Mesendoderm (in vitro differentiated cells): ENCODE results near the gene DOK6.
A peak's percentile ranks its signal among the peaks of the same experiment; 100 is the strongest.

Experiments used
- DNase-seq: peaks from one replicate; pipeline ENCODE4 v3.0.0; 2013
- H2AK5ac ChIP-seq: 2 replicates; pipeline ENCODE4 v1.6.1; 2013; ENCODE audit warnings: low read length, inconsistent platforms
- H2BK120ac ChIP-seq: 2 replicates; pipeline ENCODE4 v1.6.1; 2013; ENCODE audit warnings: low read depth, mild to moderate bottlenecking, low read length, moderate library complexity, mixed read lengths
- H2BK15ac ChIP-seq: replicated peaks from 2 replicates; pipeline ENCODE4 v1.6.1; 2013; ENCODE audit warnings: low read depth, mild to moderate bottlenecking, moderate library complexity
- H2BK5ac ChIP-seq: 2 replicates; pipeline ENCODE4 v1.6.1; 2013; ENCODE audit warnings: low read length, inconsistent platforms
- H3K18ac ChIP-seq: 2 replicates; pipeline ENCODE4 v1.6.1; 2013; ENCODE audit warnings: mild to moderate bottlenecking, low read length, mixed read lengths
- H3K23ac ChIP-seq: one replicate; pipeline ENCODE4 v1.6.1; 2013; ENCODE audit warnings: low read length
- H3K27ac ChIP-seq: 2 replicates; pipeline ENCODE4 v1.5.1; 2013; ENCODE audit warnings: low read depth, mild to moderate bottlenecking, inconsistent platforms, low read length, moderate library complexity
- H3K27me3 ChIP-seq: 2 replicates; pipeline ENCODE4 v1.6.1; 2013; ENCODE audit warnings: low read length, control low read depth, mild to moderate bottlenecking, inconsistent platforms; ENCODE audit not compliant: insufficient read depth, poor library complexity
- H3K36me3 ChIP-seq: 2 replicates; pipeline ENCODE4 v1.6.1; 2013; ENCODE audit warnings: low read length, inconsistent platforms; ENCODE audit not compliant: control insufficient read depth, insufficient read depth
- H3K4ac ChIP-seq: one replicate; pipeline ENCODE4 v1.6.1; 2013; ENCODE audit warnings: low read depth, mild to moderate bottlenecking, low read length, moderate library complexity
- H3K4me1 ChIP-seq: 2 replicates; pipeline ENCODE4 v1.6.1; 2013; ENCODE audit warnings: low read depth, low read length, inconsistent platforms; ENCODE audit not compliant: control insufficient read depth
- H3K4me2 ChIP-seq: 2 replicates; pipeline ENCODE4 v1.6.1; 2013; ENCODE audit warnings: low read length
- H3K4me3 ChIP-seq: 2 replicates; pipeline ENCODE4 v1.5.1; 2013; ENCODE audit warnings: mild to moderate bottlenecking, low read length
- H3K56ac ChIP-seq: one replicate; pipeline ENCODE4 v1.6.1; 2013; ENCODE audit warnings: low read length
- H3K79me1 ChIP-seq: 2 replicates; pipeline ENCODE4 v1.6.1; 2013; ENCODE audit warnings: low read length, inconsistent platforms
- H3K79me2 ChIP-seq: 2 replicates; pipeline ENCODE4 v1.6.1; 2013; ENCODE audit warnings: mild to moderate bottlenecking, low read length; ENCODE audit not compliant: control insufficient read depth, insufficient read depth
- H3K9ac ChIP-seq: 2 replicates; pipeline ENCODE4 v1.6.1; 2013; ENCODE audit warnings: low read length, inconsistent platforms
- H4K5ac ChIP-seq: one replicate; pipeline ENCODE4 v1.6.1; 2013; ENCODE audit warnings: low read length
- H4K8ac ChIP-seq: one replicate; pipeline ENCODE4 v1.6.1; 2013; ENCODE audit warnings: low read depth, mild to moderate bottlenecking, control low read depth, low read length, moderate library complexity
- WGBS: extraction: QIAGEN DNeasy Blood & Tissue Kit; methylation state at CpG from one replicate; pipeline ENCODE4 v1.1.7; 2013; ENCODE audit warnings: low lambda C conversion rate, missing lambda C conversion rate; ENCODE audit not compliant: insufficient coverage; ENCODE audit errors: extremely low coverage; 5-methylcytosine and 5-hydroxymethylcytosine counted together

DOK6 gene

DNA sequence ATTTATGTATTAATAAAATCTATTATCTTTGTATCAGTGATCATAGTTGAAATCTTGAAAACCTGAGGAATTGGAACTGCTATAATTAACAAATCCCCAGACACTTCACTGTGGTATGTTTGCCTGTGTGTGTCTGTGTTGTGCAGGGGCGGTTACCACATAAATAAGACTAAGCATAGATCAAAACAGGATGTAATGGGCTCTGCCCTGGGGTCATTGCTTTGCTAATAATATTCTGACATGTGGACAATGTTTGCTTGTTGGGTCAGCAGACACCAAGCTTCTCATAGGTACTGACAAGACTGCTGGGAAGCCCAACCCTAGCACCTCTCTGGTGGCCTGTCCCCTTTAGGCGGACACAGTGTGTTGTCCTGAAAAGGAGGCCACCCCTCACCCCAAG is 35.8 kb upstream of the DOK6 start:
- Histone ChIP-seq H3K56ac (no peak overlapping the region), H4K5ac (no peak overlapping the region), H3K27me3 (no peaks in the 10 kb centered on the region), H3K4ac (no peak overlapping the region), H3K4me1 (no peaks in the 10 kb centered on the region), H2BK120ac (no peak overlapping the region), H3K36me3 (no peaks in the 10 kb centered on the region), H3K27ac (no peak overlapping the region), H4K8ac (no peak overlapping the region), H3K23ac (no peak overlapping the region), H3K4me2 (no peak overlapping the region), H3K79me1 (no peaks in the 10 kb centered on the region), H2BK5ac (no peak overlapping the region), H3K9ac (no peak overlapping the region), H3K79me2 (no peaks in the 10 kb centered on the region), H2AK5ac (no peak overlapping the region), H3K18ac (no peak overlapping the region), H2BK15ac (no peak overlapping the region), H3K4me3 (no peak overlapping the region)
- WGBS: no CpG with 5 or more reads among the region's 2 CpGs
- no peak for DNase-seq

DNA sequence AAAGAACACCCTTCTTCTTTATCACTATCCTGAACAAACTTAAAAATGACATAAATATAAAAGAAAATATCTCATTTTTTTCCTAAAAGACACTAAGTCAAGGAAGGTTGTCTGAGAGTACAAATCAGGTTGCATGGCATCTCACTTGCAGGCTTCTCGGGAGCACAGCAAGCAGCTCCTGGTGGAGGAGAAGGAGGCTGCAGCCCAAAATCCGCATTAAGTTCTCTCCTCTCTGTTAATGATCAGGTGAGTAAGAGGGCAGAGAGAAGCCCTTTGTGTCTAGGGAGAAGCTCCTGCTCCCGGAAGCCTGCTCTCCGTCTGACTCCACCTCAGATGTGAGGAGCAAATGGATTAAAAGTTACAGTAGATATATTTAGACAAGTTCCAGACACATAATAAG is 35.0 kb upstream of the DOK6 start:
- no peak overlapping the region for H2BK15ac ChIP-seq
- no peak overlapping the region for H2AK5ac ChIP-seq
- no peak overlapping the region for H3K23ac ChIP-seq
- H3K56ac ChIP-seq: no peak overlapping the region
- no peak overlapping the region for H4K8ac ChIP-seq
- H3K79me1 ChIP-seq: no peaks in the 10 kb centered on the region
- H2BK120ac ChIP-seq: no peak overlapping the region
- H3K27ac ChIP-seq: no peak overlapping the region
- H3K18ac ChIP-seq: no peak overlapping the region
- H3K79me2 ChIP-seq: no peaks in the 10 kb centered on the region
- H3K36me3 ChIP-seq: no peaks in the 10 kb centered on the region
- H3K4me2 ChIP-seq: no peak overlapping the region
- H4K5ac ChIP-seq: no peak overlapping the region
- no peaks in the 10 kb centered on the region for H3K4me1 ChIP-seq
- H3K27me3 ChIP-seq: no peaks in the 10 kb centered on the region
- peak; percentile 66 for DNase-seq
- no peak overlapping the region for H3K9ac ChIP-seq
- no peak overlapping the region for H2BK5ac ChIP-seq
- no CpG with 5 or more reads among the region's 4 CpGs for WGBS
- no peak overlapping the region for H3K4me3 ChIP-seq
- no peak overlapping the region for H3K4ac ChIP-seq

DNA sequence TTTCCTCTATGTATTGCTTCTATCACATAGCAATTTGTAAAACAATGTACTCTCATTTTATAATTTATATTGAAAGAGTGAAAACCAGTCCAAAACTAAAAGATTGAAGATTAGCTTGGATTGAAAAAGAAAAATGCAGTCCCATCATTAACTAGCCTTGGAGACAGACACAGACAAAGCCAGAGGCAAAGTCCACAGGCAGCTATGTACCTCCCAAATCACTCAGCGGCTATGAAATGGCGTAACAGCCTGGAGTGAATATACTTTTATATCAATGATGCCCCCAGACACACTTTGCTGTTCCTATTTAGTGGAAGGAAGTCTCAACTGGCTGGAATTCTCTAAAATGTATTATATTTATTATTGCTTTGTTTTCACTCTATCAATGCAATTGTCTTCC is 33.6 kb upstream of the DOK6 start:
- no peak overlapping the region for H3K4me2 ChIP-seq
- H4K8ac ChIP-seq: no peak overlapping the region
- no peak overlapping the region for H4K5ac ChIP-seq
- H3K79me2 ChIP-seq: no peaks in the 10 kb centered on the region
- H3K79me1 ChIP-seq: no peaks in the 10 kb centered on the region
- no CpG with 5 or more reads among the region's 2 CpGs for WGBS
- H3K36me3 ChIP-seq: no peaks in the 10 kb centered on the region
- no peak overlapping the region for H2AK5ac ChIP-seq
- H3K56ac ChIP-seq: no peak overlapping the region
- no peak overlapping the region for H2BK15ac ChIP-seq
- H3K18ac ChIP-seq: no peak overlapping the region
- H3K27ac ChIP-seq: no peak overlapping the region
- no peak overlapping the region for H3K23ac ChIP-seq
- H3K9ac ChIP-seq: no peak overlapping the region
- H3K4me1 ChIP-seq: no peaks in the 10 kb centered on the region
- H2BK120ac ChIP-seq: no peak overlapping the region
- H3K4me3 ChIP-seq: no peak overlapping the region
- H3K4ac ChIP-seq: no peak overlapping the region
- no peaks in the 10 kb centered on the region for H3K27me3 ChIP-seq
- no peak overlapping the region for H2BK5ac ChIP-seq
- no peak for DNase-seq

DNA sequence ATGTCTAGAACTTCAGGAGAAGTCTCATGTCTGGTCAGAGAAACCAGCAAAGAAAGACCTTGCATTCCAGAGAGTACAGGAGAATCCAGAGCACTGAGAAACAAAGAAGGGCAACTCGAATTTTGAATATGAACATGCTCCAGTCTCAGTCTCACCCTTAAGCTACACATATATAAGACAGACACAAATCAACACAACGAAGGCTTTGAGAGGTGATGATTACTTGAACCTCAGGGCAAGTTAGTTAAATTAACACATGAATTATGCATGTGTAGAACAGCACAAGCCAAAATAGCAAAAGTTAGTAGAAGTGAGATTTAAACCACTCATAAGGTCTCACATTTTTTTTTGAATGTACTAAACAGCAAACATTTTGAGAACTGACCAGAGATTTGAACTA is 29.0 kb upstream of the DOK6 start:
- Histone ChIP-seq H3K27ac (no peak overlapping the region), H3K18ac (no peak overlapping the region), H3K27me3 (no peaks in the 10 kb centered on the region), H3K4me2 (no peak overlapping the region), H3K4me3 (no peak overlapping the region), H4K5ac (no peak overlapping the region), H3K23ac (no peak overlapping the region), H3K36me3 (no peaks in the 10 kb centered on the region), H3K4me1 (no peaks in the 10 kb centered on the region), H2BK120ac (no peak overlapping the region), H3K56ac (no peak overlapping the region), H4K8ac (no peak overlapping the region), H2BK5ac (no peak overlapping the region), H3K79me2 (no peaks in the 10 kb centered on the region), H3K79me1 (no peaks in the 10 kb centered on the region), H2AK5ac (no peak overlapping the region), H2BK15ac (no peak overlapping the region), H3K4ac (no peak overlapping the region), H3K9ac (no peak overlapping the region)
- DNase-seq: no peak
- WGBS: no CpG with 5 or more reads among the region's 2 CpGs

DNA sequence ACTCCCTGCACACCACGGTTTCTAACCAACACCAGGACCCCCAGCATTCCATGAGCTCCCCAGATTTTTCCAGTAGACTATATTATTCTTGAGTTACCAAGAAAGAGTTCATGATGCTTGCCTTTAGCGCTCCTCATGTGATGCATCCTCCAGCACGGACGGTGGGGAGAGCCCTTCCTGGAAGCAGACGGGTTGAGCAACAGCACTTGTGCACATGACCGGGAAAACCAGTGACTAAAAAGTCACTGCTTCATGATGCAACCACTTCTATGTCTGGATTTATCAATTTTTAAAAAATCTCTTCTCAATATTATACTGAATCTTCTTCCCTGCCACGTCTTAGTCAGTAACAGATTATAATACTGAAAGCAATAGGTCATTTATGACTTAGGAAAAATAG is 20.4 kb upstream of the DOK6 start:
- WGBS: no CpG with 5 or more reads among the region's 7 CpGs
- Histone ChIP-seq H3K9ac (no peak overlapping the region), H4K8ac (no peak overlapping the region), H2BK120ac (no peak overlapping the region), H3K18ac (no peak overlapping the region), H3K56ac (no peak overlapping the region), H3K27me3 (no peaks in the 10 kb centered on the region), H3K4me1 (no peaks in the 10 kb centered on the region), H3K4me2 (no peak overlapping the region), H3K4ac (no peak overlapping the region), H2BK5ac (no peak overlapping the region), H3K23ac (no peak overlapping the region), H3K79me2 (no peaks in the 10 kb centered on the region), H2BK15ac (no peak overlapping the region), H3K4me3 (no peak overlapping the region), H3K27ac (no peak overlapping the region), H3K36me3 (no peaks in the 10 kb centered on the region), H3K79me1 (no peaks in the 10 kb centered on the region), H2AK5ac (no peak overlapping the region), H4K5ac (no peak overlapping the region)
- no peak for DNase-seq

DNA sequence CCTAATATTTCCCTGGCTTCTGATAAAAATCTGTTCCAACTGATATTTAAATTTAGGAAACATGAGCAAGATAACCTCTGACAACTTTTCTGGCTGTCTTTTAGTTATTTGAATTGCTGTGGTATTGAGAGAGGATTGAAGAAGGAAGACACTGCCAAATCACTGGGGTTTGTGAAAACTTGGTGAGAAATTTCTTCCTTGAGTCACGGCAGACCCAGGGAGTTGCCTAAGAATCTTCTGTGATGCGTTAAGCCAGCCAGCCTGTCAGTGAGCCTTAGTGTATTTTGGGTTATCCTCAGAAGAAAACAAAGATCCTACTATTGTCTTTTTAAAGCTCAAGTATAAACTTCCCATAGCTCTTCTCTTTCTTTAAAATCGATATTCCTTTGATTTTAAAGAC is 17.5 kb upstream of the DOK6 start:
- no peaks in the 10 kb centered on the region for H3K4me1 ChIP-seq

More for the DNA sequence above, 17.5 kb upstream of the DOK6 start:
- Histone ChIP-seq H3K36me3 (no peaks in the 10 kb centered on the region), H3K79me2 (no peaks in the 10 kb centered on the region), H3K4me3 (no peak overlapping the region), H3K56ac (no peak overlapping the region), H3K4ac (no peak overlapping the region), H3K18ac (no peak overlapping the region), H3K79me1 (no peaks in the 10 kb centered on the region), H2AK5ac (no peak overlapping the region), H3K27ac (no peak overlapping the region), H3K23ac (no peak overlapping the region), H3K4me2 (no peak overlapping the region), H2BK15ac (no peak overlapping the region), H4K8ac (no peak overlapping the region), H2BK120ac (no peak overlapping the region), H3K27me3 (no peaks in the 10 kb centered on the region), H3K9ac (no peak overlapping the region), H2BK5ac (no peak overlapping the region), H4K5ac (no peak overlapping the region)
- WGBS: no CpG with 5 or more reads among the region's 3 CpGs
- peak; percentile 8 for DNase-seq
